GM21723 (cell line): Measurements from ENCODE around the gene SERINC5.
"Not testable (repeated sequence)": the region's sequence is repeated elsewhere in the genome, so short reads cannot be mapped to it uniquely, and the experiment has no call there.

Experiments
- ATAC-seq: cut with Tn5 transposase; IDR thresholded peaks from one replicate; pipeline ENCODE4 v1.9.1; 2021; ENCODE audit warnings: mild to moderate bottlenecking, moderate library complexity; ENCODE audit not compliant: unreplicated experiment

SERINC5 gene

GRCh38 chr5:80111376-80111990 is 144.4 kb downstream of the SERINC5 start:
- ATAC-seq: not testable (repeated sequence)

- ATAC-seq: no peak
Observed at GRCh38 chr5:80109646-80110478, 146.0 kb downstream of the SERINC5 start.

- ATAC-seq: no peak
Observed at GRCh38 chr5:80106916-80107315, 148.9 kb downstream of the SERINC5 start.

- no peak for ATAC-seq
Observed at GRCh38 chr5:80105698-80106439, 150.0 kb downstream of the SERINC5 start.

GRCh38 chr5:80103371-80103770 is 152.5 kb downstream of the SERINC5 start:
- ATAC-seq: no peak

GRCh38 chr5:80101993-80102392 is 153.9 kb downstream of the SERINC5 start:
- no peak for ATAC-seq

GRCh38 chr5:80097451-80097850 is 158.4 kb downstream of the SERINC5 start:
- ATAC-seq: no peak

GRCh38 chr5:80094236-80094738 is 161.6 kb downstream of the SERINC5 start:
- ATAC-seq: no peak

- no peak for ATAC-seq
Observed at GRCh38 chr5:80093796-80094195, 162.1 kb downstream of the SERINC5 start.

GRCh38 chr5:80092486-80093107 is 163.3 kb downstream of the SERINC5 start:
- no peak for ATAC-seq

- ATAC-seq: not testable (repeated sequence)
Observed at GRCh38 chr5:80091792-80092192, 164.1 kb downstream of the SERINC5 start.

- ATAC-seq: no peak
Observed at GRCh38 chr5:80090884-80091166, 165.0 kb downstream of the SERINC5 start.

- ATAC-seq: no peak
Observed at GRCh38 chr5:80083101-80083890, 172.6 kb downstream of the SERINC5 start.

- ATAC-seq: no peak
Observed at GRCh38 chr5:80082731-80083100, 173.1 kb downstream of the SERINC5 start.

GRCh38 chr5:80082281-80082680 is 173.6 kb downstream of the SERINC5 start:
- no peak for ATAC-seq

GRCh38 chr5:80078921-80079320 is 176.9 kb downstream of the SERINC5 start:
- no peak for ATAC-seq

GRCh38 chr5:80077051-80077714 is 178.7 kb downstream of the SERINC5 start:
- ATAC-seq: no peak

- no peak for ATAC-seq
Observed at GRCh38 chr5:80076131-80077050, 179.5 kb downstream of the SERINC5 start.
